Ascending aorta (tissue), 2 donors: Measurements from ENCODE around the gene TMEM207. TPM values are rescaled to one million over a fixed set of nuclear protein-coding genes. Genes with fewer than 3 reads are reported as not detected.

Experiments used
- DNase-seq, 2 donors: peaks; one replicate each; pipeline ENCODE4 v3.0.0-alpha.2; 2019; ENCODE audit warnings: low spot score in 2 of 2
- H3K27ac ChIP-seq, 2 donors: fragments of 200-600 bp; sonication (generic); one replicate each; pipeline ENCODE4 v1.5.1; 2016 to 2017; ENCODE audit warnings: mild to moderate bottlenecking in 1 of 2
- H3K27me3 ChIP-seq: fragments of 200-600 bp; sonication (generic); one replicate; pipeline ENCODE4 v1.5.1; 2017
- H3K36me3 ChIP-seq, 2 donors: fragments of 200-600 bp; sonication (generic); one replicate each; pipeline ENCODE4 v1.5.1; 2016
- H3K4me1 ChIP-seq, 2 donors: fragments of 200-600 bp; sonication (generic); one replicate each; pipeline ENCODE4 v1.5.1; 2016 to 2017; ENCODE audit warnings: mild to moderate bottlenecking in 1 of 2
- H3K4me3 ChIP-seq, 2 donors: fragments of 200-600 bp; sonication (generic); one replicate each; pipeline ENCODE4 v1.5.1; 2016 to 2017; ENCODE audit warnings: mild to moderate bottlenecking in 1 of 2
- H3K9me3 ChIP-seq, 2 donors: fragments of 200-600 bp; sonication (generic); one replicate each; pipeline ENCODE4 v1.5.1; 2016
- CTCF ChIP-seq, 3 experiments: fragments of 200-600 bp in 2 of 3; fragments of 450-650 bp in 1 of 3; sonication (generic) in 2 of 3; IDR thresholded peaks; one replicate each; pipeline ENCODE4 v1.5.1; 2016 to 2019; ENCODE audit warnings: antibody characterized with exemption in 3 of 3, mild to moderate bottlenecking in 1 of 3, moderate library complexity in 1 of 3
- intact Hi-C: fragments of 100-400 bp; cut with DNase I; formaldehyde crosslinking; loops from one replicate; pipeline ENCODE4 v1.15.1; 2023
- total RNA-seq: library from RNA; depleted of rRNA; stranded (reverse); fragments of >200 nt; gene quantifications from one replicate; pipeline ENCODE4 v1.1.0, GENCODE V29; 2016

The TMEM207 gene
- total RNA-seq, 1 donor from 2014 or later, result not detected

DNA sequence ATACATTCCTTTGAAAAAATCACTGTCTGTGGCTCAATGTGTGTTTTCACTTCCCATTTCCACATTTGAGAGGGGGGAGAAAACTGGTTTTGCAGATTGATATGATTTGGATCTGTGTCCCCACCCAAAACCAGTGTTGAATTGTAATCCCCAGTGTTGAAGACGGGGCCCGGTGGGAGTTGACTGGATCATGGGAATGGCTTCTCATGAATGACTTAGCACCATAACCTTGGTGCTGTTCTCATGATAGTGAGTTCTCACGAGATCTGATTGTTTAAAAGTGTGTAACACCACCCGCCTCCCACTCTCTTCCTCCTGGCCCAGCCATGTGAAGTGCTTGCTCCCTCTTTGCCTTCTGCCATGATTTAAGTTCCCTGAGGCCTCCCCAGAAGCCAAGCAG is 16.1 kb downstream of the TMEM207 start:
- Histone ChIP-seq H3K4me3 (no peak overlapping the region), H3K36me3 (no peaks in the 10 kb centered on the region), H3K27ac (no peak overlapping the region), H3K4me1 (no peaks in the 10 kb centered on the region), H3K9me3 (no peaks in the 10 kb centered on the region), H3K27me3 (no peaks in the 10 kb centered on the region)
- DNase-seq, result no peak
- no peak for TF ChIP-seq CTCF (IDR thresholded peaks at IDR 0.05)
- intact Hi-C loops, result no loop called here

GRCh38 chr3:190432216-190432615 is 17.5 kb downstream of the TMEM207 start:
- no peak overlapping the region for H3K27ac ChIP-seq
- no peak for DNase-seq
- no peak overlapping the region for H3K4me3 ChIP-seq
- TF ChIP-seq CTCF (IDR thresholded peaks at IDR 0.05), result no peak
- no peaks in the 10 kb centered on the region for H3K36me3 ChIP-seq
- no peaks in the 10 kb centered on the region for H3K4me1 ChIP-seq
- H3K9me3 ChIP-seq, result no peaks in the 10 kb centered on the region
- intact Hi-C loops, result no loop called here
- H3K27me3 ChIP-seq, result no peaks in the 10 kb centered on the region

DNA sequence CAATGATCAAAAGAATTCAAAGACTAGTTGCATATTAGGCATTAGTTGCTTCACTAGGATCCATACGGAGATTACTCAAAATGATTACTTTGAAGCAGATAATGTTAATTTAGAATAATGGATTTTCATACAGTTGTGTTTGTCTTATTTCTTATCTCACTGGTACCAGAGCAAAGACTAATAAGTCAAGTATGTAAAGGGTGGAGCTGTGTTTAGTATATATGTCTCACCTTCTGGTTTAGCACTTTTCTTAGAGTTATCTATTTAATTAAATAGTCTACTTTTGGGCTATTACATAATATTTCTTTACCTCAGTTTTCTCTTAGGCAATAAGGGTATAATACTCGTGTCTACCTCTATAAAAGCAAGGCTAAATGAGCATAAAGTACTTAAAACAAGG is 18.8 kb downstream of the TMEM207 start:
- no peaks in the 10 kb centered on the region for H3K9me3 ChIP-seq
- intact Hi-C loops, result no loop called here
- TF ChIP-seq CTCF (IDR thresholded peaks at IDR 0.05), result no peak
- H3K4me3 ChIP-seq, result no peak overlapping the region
- H3K4me1 ChIP-seq, result no peaks in the 10 kb centered on the region
- H3K27me3 ChIP-seq, result no peaks in the 10 kb centered on the region
- H3K27ac ChIP-seq, result no peak overlapping the region
- no peaks in the 10 kb centered on the region for H3K36me3 ChIP-seq
- DNase-seq, result no peak

GRCh38 chr3:190429681-190430080 is 20.0 kb downstream of the TMEM207 start:
- H3K36me3 ChIP-seq, result no peaks in the 10 kb centered on the region
- no peaks in the 10 kb centered on the region for H3K9me3 ChIP-seq
- no peak overlapping the region for H3K27ac ChIP-seq
- intact Hi-C loops, result no loop called here
- no peaks in the 10 kb centered on the region for H3K4me1 ChIP-seq
- H3K27me3 ChIP-seq, result no peaks in the 10 kb centered on the region
- DNase-seq, result no peak
- TF ChIP-seq CTCF (IDR thresholded peaks at IDR 0.05), result no peak
- H3K4me3 ChIP-seq, result no peak overlapping the region

DNA sequence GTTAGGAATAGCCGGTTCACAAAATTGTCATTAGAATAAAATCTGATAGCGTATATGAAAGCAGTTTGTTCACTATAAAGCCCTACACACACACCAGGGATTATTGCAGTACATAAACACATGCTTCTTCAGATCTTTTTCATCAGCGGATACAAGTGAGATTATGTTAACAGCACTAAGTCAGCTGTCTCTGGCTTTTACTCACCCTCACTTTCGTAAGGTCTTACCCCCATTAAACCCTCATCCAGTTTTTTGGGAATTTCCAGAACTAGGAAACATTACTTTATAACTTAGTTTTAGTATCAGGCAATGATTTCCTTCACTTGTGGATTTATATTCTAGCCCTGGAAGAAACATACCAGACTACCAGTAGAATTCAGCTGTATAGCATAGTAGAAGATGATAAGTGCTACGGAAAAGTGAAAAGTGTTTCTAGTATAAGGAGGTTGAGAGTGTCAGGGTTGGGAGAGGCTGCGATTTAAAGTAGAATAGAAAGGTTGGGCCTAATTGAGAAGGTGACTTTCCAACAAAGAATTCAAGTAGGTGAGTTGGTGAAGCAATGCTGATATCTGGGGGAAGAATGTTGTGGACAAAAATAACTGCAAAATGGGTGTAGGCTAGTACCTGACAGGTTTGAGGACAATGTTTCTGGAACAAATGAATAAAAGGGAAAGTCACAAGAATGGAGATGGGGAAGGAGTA is 22.7 kb downstream of the TMEM207 start:
- DNase-seq, result no peak
- intact Hi-C loops, result no loop called here
- no peaks in the 10 kb centered on the region for H3K4me1 ChIP-seq

More for the DNA sequence above, 22.7 kb downstream of the TMEM207 start:
- no peaks in the 10 kb centered on the region for H3K9me3 ChIP-seq
- no peaks in the 10 kb centered on the region for H3K27me3 ChIP-seq
- H3K4me3 ChIP-seq, result no peak overlapping the region
- H3K27ac ChIP-seq, result no peak overlapping the region
- TF ChIP-seq CTCF (IDR thresholded peaks at IDR 0.05), result no peak
- no peaks in the 10 kb centered on the region for H3K36me3 ChIP-seq
